Fibroblast of lung (primary cell): Measurements from ENCODE around the gene ARFIP2.

ENCODE experiments used
- EZH2 ChIP-seq: IDR thresholded peaks from 2 replicates; pipeline ENCODE4 v1.5.1; 2012; ENCODE audit warnings: low read length, control low read depth, mild to moderate bottlenecking; ENCODE audit errors: missing control alignments
- TF ChIP-seq, protein P1 (sequence below), 2 donors: IDR thresholded peaks in 1 of 2; conservative IDR thresholded peaks in 1 of 2; 1 replicate in 1 of 2; 2 replicates in 1 of 2; pipeline ENCODE4 v1.5.1; 2011 to 2012; ENCODE audit warnings: low read length in 2 of 2, control low read depth in 1 of 2, inconsistent platforms in 1 of 2, low read depth in 1 of 2, mild to moderate bottlenecking in 1 of 2

DNA sequence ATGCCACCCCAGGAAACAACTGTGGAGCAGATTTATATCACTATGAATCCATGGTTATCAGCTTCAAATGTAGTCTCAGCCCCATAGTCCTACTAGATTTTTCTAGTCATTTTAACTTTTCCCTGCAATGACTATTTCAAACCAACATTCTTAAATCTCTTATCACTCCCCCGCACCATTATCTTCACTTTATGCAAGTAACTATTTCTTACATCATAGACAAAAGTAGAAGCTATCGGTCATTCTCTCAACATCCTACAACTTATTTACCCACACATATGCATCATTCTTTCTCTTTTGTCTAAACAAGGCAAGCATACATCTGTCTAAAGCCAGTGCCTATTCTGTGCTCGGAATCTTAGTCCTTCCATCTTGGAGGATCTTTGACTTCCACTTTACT lies 4.5 kb upstream of the ARFIP2 start:
- no peak for TF ChIP-seq EZH2
- TF ChIP-seq, protein P1, sequence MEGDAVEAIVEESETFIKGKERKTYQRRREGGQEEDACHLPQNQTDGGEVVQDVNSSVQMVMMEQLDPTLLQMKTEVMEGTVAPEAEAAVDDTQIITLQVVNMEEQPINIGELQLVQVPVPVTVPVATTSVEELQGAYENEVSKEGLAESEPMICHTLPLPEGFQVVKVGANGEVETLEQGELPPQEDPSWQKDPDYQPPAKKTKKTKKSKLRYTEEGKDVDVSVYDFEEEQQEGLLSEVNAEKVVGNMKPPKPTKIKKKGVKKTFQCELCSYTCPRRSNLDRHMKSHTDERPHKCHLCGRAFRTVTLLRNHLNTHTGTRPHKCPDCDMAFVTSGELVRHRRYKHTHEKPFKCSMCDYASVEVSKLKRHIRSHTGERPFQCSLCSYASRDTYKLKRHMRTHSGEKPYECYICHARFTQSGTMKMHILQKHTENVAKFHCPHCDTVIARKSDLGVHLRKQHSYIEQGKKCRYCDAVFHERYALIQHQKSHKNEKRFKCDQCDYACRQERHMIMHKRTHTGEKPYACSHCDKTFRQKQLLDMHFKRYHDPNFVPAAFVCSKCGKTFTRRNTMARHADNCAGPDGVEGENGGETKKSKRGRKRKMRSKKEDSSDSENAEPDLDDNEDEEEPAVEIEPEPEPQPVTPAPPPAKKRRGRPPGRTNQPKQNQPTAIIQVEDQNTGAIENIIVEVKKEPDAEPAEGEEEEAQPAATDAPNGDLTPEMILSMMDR (conservative IDR thresholded peaks at IDR 0.05 in 1 of 2, IDR thresholded peaks at IDR 0.05 in 1 of 2; ENCODE audit: low read depth in 1 of 2, low read length in 2 of 2), result no peak
